GDM1 (cell line): ENCODE results near the gene MMP25.

Experiments used
- DNase-seq: peaks from one replicate; lab custom pipeline; 2025; lab: John Stamatoyannopoulos, UW

Gene MMP25, protein sequence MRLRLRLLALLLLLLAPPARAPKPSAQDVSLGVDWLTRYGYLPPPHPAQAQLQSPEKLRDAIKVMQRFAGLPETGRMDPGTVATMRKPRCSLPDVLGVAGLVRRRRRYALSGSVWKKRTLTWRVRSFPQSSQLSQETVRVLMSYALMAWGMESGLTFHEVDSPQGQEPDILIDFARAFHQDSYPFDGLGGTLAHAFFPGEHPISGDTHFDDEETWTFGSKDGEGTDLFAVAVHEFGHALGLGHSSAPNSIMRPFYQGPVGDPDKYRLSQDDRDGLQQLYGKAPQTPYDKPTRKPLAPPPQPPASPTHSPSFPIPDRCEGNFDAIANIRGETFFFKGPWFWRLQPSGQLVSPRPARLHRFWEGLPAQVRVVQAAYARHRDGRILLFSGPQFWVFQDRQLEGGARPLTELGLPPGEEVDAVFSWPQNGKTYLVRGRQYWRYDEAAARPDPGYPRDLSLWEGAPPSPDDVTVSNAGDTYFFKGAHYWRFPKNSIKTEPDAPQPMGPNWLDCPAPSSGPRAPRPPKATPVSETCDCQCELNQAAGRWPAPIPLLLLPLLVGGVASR

DNA sequence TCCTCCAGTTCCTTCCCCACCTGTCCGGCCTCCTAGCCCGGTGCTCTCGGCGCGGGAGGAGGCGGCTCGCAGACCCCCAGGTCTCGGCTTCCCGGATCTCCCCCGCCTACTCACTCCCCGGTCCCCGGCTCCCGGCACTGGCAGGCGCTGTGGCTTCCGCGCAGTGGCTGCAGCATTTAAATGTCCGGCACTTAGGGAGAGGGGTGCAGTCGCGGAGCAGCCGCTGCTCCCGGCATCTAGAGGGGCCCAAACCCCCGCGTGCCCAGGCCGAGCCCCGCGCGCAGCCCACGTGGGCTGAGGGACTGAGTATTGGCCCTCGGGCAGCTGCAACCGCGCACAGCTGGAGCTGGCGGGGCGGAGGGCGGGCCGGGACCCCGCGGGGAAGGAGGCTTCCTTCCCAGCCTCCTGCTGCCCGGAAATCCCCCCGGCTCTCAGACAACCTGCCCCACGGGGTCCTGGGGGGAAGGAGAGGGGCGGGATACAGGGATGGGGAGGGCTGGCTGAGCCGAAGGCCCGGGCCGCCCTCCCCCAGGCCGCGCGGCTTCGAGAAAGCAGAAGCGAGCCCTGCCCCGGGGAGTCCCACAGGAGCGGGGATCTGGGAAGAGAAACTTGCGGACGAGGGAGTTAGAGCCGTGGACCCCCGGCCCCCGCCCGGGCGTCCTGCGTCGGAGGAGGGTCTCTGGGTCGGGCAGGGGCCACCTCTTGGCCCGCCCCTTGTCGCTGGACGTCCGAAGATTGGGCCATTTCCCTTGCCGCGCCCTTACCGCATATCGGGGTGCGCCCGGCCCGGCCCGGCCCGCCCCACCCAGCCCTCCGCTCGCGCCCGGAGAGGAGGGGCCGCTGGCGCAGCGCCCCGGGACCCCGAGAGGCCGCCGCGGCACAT is at the start of gene MMP25:
Gene MMP25, plus strand, starts transcription at position 804 of the 883 bp plus-strand sequence. CDS start 357 bp downstream, outside the sequence.
- no peak for DNase-seq

DNA sequence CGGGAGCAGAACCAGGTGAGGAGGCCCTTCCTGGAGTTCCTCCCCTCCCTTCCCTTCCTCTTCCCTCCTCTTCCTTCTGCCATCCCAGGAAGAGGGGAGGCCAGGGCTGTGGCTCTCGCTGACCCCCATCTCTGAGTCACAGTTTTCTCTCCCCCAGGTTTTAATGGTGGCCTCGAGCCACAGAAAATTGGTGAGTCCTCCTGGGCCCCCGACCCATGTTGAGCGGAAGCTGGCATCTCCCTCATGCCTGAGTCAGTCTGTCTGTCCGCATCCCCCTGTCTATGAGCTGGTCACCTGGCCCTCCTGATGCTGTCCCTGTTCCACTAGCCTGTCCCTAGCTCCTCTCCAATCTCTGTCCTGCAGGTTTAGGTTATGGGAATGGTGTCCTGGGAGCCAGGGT is 46.4 kb upstream of the MMP25 start:
- DNase-seq: no peak

DNA sequence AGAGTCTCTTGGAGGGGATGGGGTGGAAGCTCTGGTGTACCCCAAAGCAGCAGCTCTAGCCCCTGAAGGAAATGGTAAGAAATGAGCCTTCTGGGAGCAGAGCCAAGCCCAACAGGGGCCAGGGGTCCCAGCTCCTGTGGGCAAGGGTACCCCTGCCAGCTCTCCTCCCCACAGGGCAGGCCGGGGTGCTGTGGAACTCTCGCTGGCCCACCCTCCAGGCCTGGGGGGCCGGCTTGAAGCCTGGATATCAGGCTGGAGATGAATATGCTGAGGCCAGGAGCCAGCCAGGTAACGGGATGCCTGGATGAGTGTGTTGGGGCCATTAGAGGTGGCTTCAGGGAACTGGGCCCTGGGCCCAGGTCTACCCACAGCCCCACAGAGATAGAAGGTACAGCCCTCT is 45.8 kb upstream of the MMP25 start:
- no peak for DNase-seq

- DNase-seq: no peak
These were observed 45.0 kb upstream of the MMP25 start for GRCh38 chr16:3001316-3001715.

DNA sequence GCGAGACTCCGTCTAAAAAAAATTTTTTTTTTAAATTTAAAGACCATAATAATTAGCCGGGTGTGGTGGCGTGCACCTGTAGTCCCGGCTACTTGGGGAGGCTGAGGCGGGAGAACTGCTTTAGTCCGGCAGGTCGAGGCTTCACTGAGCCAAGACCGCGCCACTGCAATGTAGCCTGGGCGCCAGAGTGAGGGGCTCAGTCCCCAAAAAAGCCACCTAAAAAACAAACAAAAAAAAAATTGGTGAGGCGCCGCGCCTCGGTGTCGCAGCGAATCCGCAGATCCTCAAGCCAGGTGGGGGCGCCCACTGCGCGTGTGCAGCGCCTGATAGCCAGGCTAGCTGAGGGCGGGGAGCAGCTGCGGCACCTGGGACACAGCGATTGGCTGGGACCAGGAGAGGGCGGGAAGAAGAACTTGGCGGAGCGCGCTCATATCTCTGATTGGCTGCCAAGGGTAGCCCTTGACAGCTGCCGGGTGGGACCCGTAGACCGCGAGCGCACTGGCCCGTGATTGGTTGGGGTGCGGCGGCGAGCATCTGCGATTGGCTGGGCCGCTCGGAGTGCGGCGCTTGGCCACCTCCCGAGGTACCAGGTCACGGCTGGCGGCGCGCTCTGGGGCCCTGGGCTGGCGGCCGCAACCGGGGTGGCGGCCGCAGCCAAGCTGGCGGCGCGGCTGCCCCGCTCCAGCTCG is 42.6 kb upstream of the MMP25 start:
- DNase-seq: peak; percentile 99

DNA sequence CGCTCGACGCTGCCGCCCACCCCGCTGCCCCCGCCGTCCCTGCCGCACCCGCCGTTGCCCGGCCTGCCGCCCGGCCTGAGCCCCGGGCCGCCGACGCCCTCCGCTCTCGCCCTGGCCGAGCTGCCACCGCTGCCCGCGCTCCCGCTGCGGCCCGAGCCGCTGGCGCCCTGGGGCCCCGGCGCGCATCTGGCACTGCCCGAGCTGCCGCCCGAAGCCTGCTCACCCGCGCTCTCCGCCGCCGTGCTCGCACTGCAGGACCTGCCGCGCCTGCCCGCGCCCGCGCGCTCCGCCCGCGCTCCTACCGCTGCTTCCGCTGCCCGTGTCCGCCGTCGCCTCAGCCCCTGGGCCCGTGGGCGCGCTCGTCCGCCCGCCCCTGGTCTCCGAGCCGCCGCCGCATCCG is 42.0 kb upstream of the MMP25 start:
- no peak for DNase-seq

DNA sequence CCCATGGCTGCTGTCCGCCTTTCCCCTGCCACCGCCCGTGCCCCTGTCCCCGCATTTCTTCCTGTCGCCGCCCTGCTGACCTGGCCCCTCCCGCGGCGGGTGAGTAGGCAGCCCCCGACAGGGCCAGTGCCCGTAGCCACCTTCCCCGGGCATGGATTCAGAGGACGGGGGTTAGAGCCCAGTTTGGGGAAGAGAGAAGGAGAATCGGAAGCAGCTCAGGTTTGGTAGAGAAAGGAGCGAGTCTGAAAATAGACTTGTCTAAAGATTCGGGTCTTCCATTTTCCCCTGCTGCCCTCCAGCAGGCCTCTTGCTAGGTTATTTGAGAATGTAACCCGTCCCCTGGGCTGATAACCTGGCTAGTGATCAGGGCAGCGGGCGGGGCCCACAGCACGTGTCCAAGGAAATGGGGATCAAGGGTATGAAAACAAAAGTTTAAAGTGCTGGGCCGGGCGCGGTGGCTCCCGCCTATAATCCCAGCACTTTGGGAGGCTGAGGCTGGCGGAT is 41.5 kb upstream of the MMP25 start:
- no peak for DNase-seq

DNA sequence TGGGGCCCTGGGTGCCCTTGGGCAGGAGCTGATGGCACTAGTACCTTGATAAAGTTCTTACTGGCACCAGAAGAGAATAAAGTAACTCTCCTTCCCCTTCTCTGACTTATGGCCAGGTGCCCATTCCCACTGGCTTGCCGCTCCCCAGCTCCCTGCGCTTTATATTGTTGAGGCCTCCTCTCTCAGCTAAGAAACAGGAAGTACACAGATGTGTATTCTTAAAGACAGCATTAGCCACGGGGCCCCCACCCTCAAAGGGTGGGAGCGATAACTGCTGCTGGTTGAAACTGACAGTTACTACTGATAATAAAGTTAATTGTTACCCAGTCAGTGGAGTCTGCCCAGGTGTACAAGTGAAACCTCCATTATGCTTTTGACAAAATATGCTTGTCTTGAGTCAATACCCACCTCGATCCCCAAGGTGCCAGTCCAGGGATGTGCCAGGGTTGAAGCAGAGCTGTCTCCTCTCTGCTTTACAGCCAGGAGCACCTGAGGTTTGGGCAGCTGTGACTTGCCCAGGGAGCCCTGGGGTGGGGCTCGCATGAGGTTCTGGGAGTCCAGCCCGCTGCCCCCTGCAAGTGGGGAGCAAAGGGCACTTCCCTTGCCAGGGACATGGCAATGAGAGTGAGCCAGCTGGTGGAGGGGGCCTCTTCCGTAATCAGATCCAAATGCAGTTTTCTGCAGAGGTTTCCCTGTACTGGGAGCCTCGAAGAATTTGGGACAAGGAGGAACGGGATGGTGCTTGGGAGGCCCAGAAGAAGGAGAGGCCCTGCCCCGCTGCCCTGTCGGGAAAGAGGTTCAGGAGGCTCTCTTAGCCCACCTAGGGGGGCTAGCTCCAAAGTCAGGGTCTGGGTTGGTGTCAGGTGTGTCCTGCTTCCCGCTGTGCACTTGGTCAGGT is 39.1 kb upstream of the MMP25 start:
- peak; percentile 43 for DNase-seq

- peak; percentile 84 for DNase-seq
These were observed 38.2 kb upstream of the MMP25 start for GRCh38 chr16:3007957-3008689.

DNA sequence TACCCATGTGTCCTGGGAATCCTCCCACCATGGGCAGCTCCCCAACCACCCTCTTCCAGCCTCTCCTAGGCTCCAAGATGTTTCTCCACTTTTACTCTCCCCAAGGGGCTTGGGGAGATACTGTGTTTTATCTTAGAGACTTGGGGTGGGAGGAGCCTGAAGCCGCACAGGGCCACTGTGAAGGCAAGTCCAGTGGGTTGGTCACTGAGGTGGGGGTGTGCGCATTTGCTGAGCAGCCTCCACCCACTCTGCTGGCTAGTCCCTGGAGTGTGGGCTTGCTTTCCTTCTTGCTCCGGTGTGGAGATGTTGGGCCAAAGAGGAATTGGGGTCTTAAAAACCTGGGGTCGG is 37.7 kb upstream of the MMP25 start:
- DNase-seq: no peak

DNA sequence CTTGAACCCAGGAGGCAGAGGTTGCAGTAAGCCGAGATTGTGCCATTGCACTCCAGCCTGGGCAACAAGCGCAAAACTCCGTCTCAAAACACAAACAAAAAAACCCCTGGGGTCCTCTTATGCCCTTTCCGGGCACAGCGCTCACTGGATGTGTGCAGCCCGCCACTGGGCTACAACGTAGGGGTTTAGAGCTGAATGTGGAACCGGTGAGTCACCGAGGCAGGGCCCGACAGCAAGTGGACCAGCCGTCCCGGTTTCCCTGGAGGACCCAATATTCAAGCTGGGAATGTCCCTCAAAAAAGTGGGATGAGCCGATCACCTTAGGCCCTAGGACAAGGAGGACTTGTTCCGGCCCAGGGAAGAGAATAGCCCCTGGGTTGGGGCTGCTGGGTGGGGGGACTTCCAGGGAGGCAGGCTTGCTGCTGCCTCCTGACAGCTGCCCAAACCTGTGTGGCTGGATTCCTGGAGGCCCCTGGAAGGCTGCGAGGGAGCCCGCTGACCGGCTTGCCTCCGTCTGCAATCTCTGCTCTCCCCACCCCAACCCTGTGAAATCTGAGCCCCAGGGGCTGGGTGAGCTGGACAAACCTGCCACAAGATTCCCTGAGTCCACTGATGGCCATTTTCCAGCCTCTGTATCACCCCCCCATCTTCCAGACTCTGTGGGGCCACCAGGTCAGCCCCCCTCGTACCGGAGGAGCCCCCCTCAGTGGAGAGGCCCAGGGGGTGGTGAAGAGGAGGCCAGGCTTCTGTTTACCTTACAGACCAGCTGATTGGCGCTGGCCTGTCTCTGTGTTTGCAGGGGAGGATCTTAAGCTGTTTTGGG is 36.6 kb upstream of the MMP25 start:
- no peak for DNase-seq

GRCh38 chr16:3010510-3010909 is 35.9 kb upstream of the MMP25 start:
- DNase-seq: no peak

DNA sequence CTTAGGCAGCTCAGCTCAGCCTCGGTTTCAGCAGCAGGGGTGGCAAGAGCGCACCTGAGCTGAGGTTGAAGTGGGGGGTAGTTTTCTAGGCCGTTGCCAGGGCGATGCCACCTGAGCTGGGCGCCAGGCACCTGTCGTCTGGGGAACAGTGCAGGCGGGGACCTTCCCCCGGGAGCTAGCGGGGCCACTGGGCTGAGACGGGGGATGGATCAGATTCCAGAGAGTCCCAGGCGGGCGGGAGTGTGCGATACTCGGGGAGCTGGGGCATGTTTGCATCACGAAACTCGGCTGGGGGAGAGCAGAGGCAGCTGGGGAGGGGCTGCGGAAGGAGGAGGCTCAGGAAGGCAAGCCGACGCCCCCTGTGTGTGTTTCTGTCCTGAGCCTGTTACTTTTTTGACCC is 34.1 kb upstream of the MMP25 start:
- no peak for DNase-seq

GRCh38 chr16:3012828-3013420 is 33.4 kb upstream of the MMP25 start, which contains the start of gene CLDN9:
CLDN9 (plus strand) TSS chr16:3012923; CDS start chr16:3013363, 440 bp downstream.
- DNase-seq: no peak

DNA sequence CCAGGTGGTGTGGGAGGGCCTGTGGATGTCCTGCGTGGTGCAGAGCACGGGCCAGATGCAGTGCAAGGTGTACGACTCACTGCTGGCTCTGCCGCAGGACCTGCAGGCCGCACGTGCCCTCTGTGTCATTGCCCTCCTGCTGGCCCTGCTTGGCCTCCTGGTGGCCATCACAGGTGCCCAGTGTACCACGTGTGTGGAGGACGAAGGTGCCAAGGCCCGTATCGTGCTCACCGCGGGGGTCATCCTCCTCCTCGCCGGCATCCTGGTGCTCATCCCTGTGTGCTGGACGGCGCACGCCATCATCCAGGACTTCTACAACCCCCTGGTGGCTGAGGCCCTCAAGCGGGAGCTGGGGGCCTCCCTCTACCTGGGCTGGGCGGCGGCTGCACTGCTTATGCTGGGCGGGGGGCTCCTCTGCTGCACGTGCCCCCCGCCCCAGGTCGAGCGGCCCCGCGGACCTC is 32.8 kb upstream of the MMP25 start:
- DNase-seq: no peak

GRCh38 chr16:3013998-3014690 is 32.2 kb upstream of the MMP25 start:
- DNase-seq: no peak

DNA sequence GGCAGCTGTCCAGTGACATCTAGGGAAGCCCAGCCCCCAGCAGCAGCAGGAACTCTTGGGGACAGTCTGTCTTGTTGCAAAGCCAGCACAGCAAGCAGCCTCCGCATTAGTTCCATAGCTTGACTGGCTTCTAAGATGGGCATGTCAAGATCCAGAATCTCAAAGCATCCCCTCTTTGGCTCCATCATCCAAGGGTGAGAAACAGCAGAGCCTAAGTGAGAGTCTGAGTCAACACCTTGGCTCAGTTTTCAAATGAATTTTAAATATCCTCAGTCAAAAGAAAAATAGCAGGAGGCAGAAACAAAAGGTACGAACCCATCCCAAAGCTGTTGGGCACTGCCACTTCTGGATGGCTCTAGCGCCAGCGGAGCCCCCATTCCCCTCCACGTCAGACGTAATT is 31.4 kb upstream of the MMP25 start:
- no peak for DNase-seq

DNA sequence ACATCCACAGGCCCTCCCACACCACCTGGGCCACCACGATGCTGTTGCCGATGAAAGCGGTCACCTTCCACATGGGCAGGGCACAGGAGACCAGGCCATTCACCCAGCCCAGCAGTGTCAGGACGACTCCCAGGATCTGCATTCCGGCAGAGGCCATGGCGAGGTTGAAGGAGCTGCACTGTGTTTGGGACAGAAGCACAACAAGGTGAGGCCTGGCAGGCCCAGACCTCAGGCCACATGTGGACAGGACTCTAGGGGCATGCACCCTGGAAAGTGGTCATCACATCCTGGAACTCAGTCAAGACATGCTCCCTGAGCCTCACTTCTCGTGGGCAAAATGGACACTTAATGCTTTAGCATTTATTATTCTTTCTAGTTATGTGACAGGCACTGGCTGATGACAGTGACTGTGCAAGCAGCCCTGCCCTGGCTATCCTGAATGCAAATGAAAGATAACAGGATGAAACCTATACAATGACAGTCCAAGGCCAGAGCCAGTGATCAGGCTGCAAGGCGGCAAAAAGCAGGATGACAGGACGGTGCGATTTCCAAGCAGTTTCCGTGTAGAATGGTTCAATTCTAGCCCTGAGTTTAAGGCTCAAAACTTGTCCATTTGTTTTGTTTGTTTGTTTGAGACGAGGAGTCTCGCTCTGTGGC is 30.4 kb upstream of the MMP25 start:
- no peak for DNase-seq
